PFSK-1 (cell line): ENCODE results near the gene GRIN1.
A peak's percentile ranks its signal among the peaks of the same experiment; 100 is the strongest.

Experiments
- FOXP2 ChIP-seq: optimal IDR thresholded peaks from 2 replicates; pipeline ENCODE3; 2011; ENCODE audit warnings: borderline replicate concordance, control low read depth, inconsistent platforms; ENCODE audit not compliant: insufficient read depth; ENCODE audit errors: extremely low read length, extremely low read depth
- POLR2AphosphoS5 ChIP-seq: IDR thresholded peaks from 2 replicates; pipeline ENCODE4 v1.6.1; 2012; ENCODE audit warnings: low read depth, mild to moderate bottlenecking, control low read depth, low read length, moderate library complexity
- REST ChIP-seq, 2 experiments: IDR thresholded peaks; 2 replicates each; pipeline versions ENCODE4 v1.6.1 to v1.8.0; 2011 to 2012; ENCODE audit warnings: low read depth in 2 of 2, low read length in 2 of 2, control low read depth in 1 of 2, inconsistent platforms in 1 of 2, mild to moderate bottlenecking in 1 of 2, moderate library complexity in 1 of 2; ENCODE audit not compliant: insufficient read depth in 1 of 2
- SIN3A ChIP-seq: IDR thresholded peaks from 2 replicates; pipeline ENCODE4 v1.6.1; 2012; ENCODE audit warnings: mild to moderate bottlenecking, low read length, moderate library complexity, borderline replicate concordance; ENCODE audit not compliant: insufficient read depth
- TAF1 ChIP-seq: IDR thresholded peaks from 2 replicates; pipeline ENCODE4 v1.6.1; 2012; ENCODE audit warnings: low read length, control low read depth, borderline replicate concordance; ENCODE audit not compliant: insufficient read depth

Gene GRIN1

GRCh38 chr9:137106662-137107250 is 32.2 kb upstream of the GRIN1 start:
- TF ChIP-seq FOXP2 = no peak
- no peak for TF ChIP-seq TAF1
- no peak for TF ChIP-seq REST (IDR thresholded peaks at IDR 0.05; ENCODE audit: insufficient read depth in 1 of 2, low read depth in 2 of 2, low read length in 2 of 2)
- no peak for TF ChIP-seq POLR2AphosphoS5
- TF ChIP-seq SIN3A = no peak

GRCh38 chr9:137107312-137107921 is 31.5 kb upstream of the GRIN1 start:
- no peak for TF ChIP-seq FOXP2
- no peak for TF ChIP-seq TAF1
- TF ChIP-seq SIN3A = no peak
- TF ChIP-seq REST (IDR thresholded peaks at IDR 0.05; ENCODE audit: insufficient read depth in 1 of 2, low read depth in 2 of 2, low read length in 2 of 2) = no peak
- TF ChIP-seq POLR2AphosphoS5 = no peak

GRCh38 chr9:137107982-137108381 is 31.0 kb upstream of the GRIN1 start:
- TF ChIP-seq FOXP2 (no peak), REST (IDR thresholded peaks at IDR 0.05; ENCODE audit: insufficient read depth in 1 of 2, low read depth in 2 of 2, low read length in 2 of 2) (no peak), SIN3A (no peak), POLR2AphosphoS5 (no peak), TAF1 (no peak)

- TF ChIP-seq FOXP2 (no peak), POLR2AphosphoS5 (no peak), SIN3A (no peak)
Measured at GRCh38 chr9:137108608-137109249, 30.2 kb upstream of the GRIN1 start.

- TF ChIP-seq TAF1 (no peak), FOXP2 (no peak), REST (IDR thresholded peaks at IDR 0.05; ENCODE audit: insufficient read depth in 1 of 2, low read depth in 2 of 2, low read length in 2 of 2) (no peak), SIN3A (no peak), POLR2AphosphoS5 (peak; percentile 19; the same call in 1 of the 2 replicates)
Measured at GRCh38 chr9:137109250-137110146, 29.5 kb upstream of the GRIN1 start.
